NCI-H2107 (cell line): Measurements from ENCODE around the gene THOC3.
"Not testable (repeated sequence)": the region's sequence is repeated elsewhere in the genome, so short reads cannot be mapped to it uniquely, and the experiment has no call there.

Source experiments
- DNase-seq: peaks from one replicate; lab custom pipeline; 2025; lab: John Stamatoyannopoulos, UW

THOC3 gene

GRCh38 chr5:175967471-175968372, at the start of gene THOC3:
Gene THOC3, minus strand, starts transcription at chr5:175968315. Its CDS starts 107 bp downstream, at chr5:175968208.
- not testable (repeated sequence) for DNase-seq

DNA sequence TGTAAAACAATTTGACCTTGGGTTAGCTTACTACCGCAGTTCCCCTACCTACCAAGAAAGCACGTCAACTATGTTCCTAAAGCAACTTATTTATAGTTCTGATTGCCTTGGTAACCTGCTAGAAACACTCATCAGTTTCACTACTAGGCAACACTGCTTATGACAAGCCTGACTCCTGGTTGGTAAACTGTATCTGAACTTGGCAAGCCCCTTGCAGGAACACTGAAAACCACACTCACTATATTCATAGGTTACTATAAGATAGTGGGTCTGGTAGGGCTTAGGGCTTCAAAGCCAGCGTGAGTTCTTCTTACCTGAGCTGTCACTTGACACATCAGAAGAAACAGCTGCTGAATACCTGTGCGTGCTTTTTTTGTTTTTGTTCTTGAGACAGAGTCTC, 49.2 kb upstream of the THOC3 start:
- not testable (repeated sequence) for DNase-seq

- not testable (repeated sequence) for DNase-seq
Observed at GRCh38 chr5:176014360-176014759, 46.2 kb upstream of the THOC3 start.

GRCh38 chr5:176011088-176011487, 43.0 kb upstream of the THOC3 start:
- DNase-seq: not testable (repeated sequence)

GRCh38 chr5:176010202-176010601, 42.1 kb upstream of the THOC3 start:
- not testable (repeated sequence) for DNase-seq

DNA sequence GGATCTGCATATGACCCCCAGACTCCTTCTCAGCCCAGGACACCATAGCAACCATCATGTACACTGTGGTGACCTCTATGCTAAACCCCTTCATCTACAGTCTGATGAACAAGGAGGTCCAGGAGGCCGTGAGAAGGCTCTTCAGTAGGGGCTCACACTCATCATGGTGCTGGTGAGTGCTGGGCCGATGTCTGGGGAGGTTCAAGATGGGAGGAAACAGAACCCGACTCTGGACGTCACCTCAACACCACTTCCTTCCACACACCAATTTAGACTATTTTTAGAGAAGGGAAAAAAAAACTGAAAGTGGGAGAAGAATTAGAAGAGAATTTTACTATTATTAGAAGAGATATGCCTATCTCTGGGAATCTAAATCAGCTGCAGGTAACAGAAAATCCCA, 39.1 kb upstream of the THOC3 start:
- DNase-seq: not testable (repeated sequence)

DNA sequence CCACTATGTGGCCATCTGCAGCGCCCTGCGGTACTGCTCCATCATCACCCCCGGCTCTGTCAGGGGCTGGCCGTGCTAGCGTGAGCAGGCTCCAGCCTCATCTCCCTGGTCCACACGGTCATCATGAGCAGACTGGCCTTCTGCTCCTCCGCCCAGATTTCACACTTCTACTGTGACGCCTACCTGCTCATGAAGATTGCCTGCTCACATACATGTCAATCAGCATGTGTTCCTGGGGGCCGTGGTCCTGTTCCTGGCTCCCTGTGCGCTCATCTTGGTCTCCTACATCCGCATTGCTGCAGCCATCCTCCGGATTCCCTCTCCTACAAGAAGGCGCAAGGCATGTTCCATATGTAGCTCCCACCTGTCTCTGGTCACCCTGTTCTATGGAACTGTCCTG, 38.7 kb upstream of the THOC3 start:
- DNase-seq: not testable (repeated sequence)

- not testable (repeated sequence) for DNase-seq
Observed at GRCh38 chr5:175997979-175998378, 29.9 kb upstream of the THOC3 start.

- not testable (repeated sequence) for DNase-seq
Observed at GRCh38 chr5:175997495-175997894, 29.4 kb upstream of the THOC3 start.

DNA sequence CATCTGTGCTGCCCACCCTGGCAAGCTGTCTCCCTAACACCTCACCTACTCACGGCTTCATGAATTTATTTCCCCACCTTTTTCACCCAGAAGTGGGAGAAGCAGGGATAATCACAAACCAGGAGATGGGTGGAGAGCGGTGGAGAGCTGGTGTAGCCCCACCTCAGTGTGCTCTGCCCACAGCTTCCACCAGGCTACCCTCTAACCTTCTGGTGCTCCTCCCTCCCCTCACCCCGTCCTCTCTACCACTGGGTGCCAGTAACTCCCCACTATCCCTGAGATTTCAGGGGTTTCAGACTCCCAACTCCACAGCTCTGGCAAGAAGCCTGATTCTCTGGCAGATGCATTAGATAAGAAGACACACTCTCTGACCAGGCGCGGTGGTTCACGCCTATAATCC, 28.7 kb upstream of the THOC3 start:
- not testable (repeated sequence) for DNase-seq

- DNase-seq: not testable (repeated sequence)
Observed at GRCh38 chr5:175995506-175995905, 27.4 kb upstream of the THOC3 start.

GRCh38 chr5:175979371-175979995, 11.4 kb upstream of the THOC3 start:
- not testable (repeated sequence) for DNase-seq

DNA sequence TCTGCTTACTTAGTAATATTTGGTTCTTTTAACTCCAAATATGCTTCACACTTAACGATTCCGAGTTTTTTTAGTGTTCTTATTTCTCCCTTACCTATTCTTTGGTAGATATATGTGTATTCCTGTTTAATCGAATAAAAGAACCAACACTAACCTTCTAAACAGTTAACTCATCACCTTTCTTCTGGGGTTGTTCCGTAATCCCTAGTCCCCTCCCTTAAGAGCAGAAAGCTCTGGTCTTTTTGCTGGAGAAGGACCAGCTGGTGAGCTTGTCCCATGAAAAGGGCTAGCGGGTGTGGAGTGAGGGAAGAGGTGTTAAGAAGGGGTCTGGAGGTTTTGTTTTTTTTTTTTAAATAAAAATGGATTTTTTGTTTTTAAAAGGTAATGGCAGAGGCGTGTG, 266 bp upstream of the THOC3 start:
- not testable (repeated sequence) for DNase-seq

GRCh38 chr5:175962329-175962728, 5.8 kb downstream of the THOC3 start:
- not testable (repeated sequence) for DNase-seq

DNA sequence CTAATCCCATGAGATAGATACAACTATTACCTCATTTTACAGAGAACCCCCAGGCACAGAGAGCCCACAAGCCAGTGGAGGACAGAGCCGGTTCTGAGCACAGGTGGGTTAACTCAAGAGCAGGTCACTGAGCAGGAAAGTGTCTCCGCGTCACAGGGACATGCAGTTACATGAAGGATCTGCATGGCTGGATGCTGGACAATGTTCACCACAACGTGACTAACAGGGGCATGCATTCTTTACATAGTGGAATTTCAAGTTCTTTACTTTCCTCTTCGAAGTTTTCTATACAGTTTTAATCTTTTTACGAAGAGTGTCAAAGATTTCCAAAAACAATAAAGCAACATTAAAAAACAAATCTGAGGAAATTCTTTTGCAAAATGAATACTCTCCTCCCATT, 7.9 kb downstream of the THOC3 start:
- DNase-seq: not testable (repeated sequence)

GRCh38 chr5:175958515-175958914, 9.6 kb downstream of the THOC3 start:
- DNase-seq: not testable (repeated sequence)

DNA sequence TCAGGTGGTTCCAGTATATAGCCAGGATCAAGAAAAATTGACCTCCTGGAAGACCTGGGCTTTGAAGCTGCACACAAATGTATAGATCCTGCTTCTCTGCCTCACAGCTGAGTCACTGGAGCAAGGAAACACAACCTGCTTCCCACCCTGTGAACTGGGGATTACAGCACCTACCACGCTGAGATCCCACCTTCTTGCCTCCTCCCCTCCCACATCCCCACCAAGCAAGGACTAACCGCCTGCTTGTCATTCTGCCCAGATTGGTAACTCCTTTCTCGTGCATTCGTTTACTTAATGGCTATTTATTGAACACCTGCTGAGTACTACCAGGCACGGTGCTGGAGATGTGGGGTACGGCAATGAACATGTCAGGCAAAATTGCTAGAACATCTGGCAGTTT, 14.0 kb downstream of the THOC3 start:
- DNase-seq: not testable (repeated sequence)

DNA sequence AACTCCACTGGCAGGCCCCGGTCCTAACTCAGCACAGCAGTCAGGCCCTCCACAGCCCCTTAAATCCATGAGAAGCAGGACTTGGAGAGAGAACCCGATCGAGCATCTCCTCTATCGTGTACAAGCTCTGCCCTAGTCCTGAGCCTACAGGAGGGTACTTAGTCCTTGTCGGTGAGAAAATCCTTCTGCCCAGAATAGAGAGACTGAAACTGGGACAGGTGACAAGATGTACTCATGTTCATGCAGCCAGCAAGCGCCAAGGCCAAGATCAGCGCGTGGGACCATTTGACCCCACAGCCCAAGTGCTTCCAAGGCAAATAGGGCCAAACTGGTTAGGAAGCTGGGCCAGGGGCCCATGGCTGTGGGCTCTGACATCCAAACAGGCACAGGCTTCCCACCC, 15.3 kb downstream of the THOC3 start:
- not testable (repeated sequence) for DNase-seq

- DNase-seq: not testable (repeated sequence)
Observed at GRCh38 chr5:175951339-175951969, 16.7 kb downstream of the THOC3 start.

DNA sequence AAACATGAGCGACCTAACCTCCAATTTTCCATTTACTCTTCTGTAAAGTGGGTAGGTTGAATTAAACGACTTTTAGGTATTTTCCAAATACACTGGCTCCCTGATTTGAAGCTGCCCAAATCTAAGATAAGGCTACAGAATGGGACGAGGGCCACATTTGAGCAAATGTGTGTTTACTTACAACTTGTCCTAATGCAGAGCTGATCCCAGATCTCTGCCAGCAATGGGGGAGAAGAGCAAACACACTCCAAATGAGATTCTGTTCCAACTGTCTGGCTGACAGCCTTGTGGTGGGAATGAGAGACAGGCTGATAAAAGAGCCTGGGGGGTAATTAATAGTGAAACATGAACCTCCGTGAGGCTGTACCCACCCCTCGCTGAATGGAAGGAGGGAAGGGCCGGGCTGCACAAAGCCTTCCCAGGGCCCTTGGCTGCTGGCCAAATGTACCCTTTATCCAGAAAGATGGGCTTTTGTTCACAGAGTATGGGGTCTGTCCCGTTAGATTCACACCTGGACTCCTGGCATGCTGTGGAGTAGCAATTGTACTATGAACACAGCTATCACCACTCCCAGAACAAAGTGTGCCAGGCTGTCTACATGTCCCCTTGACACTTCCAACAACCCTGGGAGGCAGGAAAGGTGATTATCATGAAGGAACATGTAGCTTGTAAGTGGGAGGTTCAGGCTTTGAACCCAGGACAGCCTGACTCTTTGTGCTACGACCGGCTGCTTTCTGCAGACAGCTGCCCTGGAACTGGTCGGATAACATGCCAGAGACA, 19.6 kb downstream of the THOC3 start:
- DNase-seq: not testable (repeated sequence)

DNA sequence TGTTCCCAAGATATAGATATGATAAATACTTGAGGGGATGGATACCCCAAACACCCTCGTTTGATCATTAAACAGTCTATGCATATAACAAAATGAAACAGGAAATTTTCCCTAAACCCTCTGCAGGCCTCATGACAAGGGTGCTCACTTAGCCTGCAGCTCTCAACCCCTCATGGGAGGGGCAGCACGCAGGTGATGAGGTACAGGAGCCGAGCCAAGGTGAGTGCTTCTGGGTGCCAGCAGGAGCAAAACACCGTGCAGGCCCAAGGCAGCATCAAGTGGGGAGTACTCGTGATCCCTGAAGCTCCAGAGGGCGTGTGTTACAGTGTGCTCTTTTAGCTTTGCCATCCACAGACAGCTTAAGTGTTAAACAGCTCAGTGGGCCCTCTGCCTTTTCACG, 24.9 kb downstream of the THOC3 start:
- not testable (repeated sequence) for DNase-seq

- not testable (repeated sequence) for DNase-seq
Observed at GRCh38 chr5:175940632-175941031, 27.5 kb downstream of the THOC3 start.
